Suppressor macrophage (primary cell): ENCODE results near the gene PCDHGA8.
"Not testable (repeated sequence)": the region's sequence is repeated elsewhere in the genome, so short reads cannot be mapped to it uniquely, and the experiment has no call there.

Experiments used
- DNase-seq, 4 experiments: peaks; one replicate each; pipeline ENCODE4 v3.0.0-alpha.2; 2020 to 2022

PCDHGA8 gene

DNA sequence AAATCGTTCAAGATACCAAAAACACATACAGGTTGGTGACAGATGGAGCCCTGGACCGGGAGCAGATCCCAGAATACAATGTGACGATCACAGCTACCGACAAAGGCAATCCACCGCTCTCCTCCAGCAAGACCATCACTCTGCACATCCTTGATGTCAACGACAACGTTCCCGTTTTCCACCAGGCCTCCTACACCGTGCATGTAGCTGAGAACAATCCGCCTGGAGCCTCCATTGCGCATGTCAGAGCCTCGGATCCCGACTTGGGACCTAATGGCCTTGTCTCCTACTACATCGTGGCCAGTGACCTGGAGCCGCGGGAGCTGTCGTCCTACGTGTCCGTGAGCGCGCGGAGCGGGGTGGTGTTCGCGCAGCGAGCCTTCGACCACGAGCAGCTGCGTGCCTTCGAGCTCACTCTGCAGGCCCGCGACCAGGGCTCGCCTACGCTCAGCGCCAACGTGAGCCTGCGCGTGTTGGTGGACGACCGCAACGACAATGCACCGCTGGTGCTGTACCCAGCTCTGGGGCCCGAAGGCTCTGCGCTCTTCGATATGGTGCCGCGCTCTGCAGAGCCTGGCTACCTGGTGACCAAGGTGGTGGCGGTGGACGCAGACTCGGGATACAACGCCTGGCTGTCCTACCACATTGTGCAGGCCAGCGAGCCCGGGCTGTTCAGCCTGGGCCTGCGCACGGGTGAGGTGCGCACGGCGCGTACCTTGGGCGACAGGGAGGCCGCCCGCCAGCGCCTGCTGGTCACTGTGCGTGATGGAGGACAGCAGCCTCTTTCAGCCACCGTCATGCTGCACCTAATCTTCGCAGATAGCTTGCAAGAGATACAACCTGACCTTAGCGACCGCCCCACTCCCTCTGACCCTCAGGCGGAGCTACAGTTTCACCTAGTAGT, 20.6 kb upstream of the PCDHGA8 start:
- no peak for DNase-seq

DNA sequence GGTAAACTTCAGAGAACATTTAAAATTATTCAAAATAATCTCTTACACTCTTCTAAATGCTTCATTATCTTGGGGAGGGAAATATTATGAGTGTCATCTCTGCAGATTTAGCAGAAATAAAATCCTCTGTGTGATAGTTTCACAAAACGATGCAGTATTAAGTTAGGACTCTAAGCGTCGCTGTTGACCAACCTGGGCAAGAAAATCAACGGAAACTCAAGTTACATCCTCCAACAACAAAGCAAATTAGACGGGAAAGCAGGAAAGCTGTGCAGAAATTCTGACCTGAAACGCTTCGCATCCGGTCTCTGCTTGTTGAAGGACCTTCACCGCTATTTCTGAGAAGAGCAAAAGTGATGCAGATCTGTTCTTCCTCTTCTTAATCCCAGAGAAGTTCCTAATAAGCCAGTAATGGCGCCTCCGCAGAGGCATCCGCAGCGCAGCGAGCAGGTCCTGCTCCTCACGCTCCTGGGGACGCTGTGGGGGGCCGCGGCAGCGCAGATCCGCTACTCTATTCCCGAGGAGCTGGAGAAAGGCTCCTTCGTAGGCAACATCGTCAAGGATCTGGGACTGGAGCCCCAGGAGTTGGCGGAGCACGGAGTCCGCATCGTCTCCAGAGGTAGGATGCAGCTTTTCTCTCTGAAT, 18.6 kb upstream of the PCDHGA8 start, which contains the start of gene PCDHGA6:
TSS of gene PCDHGA6 (plus strand) at position 219 of the 645 bp plus-strand sequence. CDS start at position 412, 193 bp downstream.
- DNase-seq, result peak in 1 of 4 experiments; percentile 18

DNA sequence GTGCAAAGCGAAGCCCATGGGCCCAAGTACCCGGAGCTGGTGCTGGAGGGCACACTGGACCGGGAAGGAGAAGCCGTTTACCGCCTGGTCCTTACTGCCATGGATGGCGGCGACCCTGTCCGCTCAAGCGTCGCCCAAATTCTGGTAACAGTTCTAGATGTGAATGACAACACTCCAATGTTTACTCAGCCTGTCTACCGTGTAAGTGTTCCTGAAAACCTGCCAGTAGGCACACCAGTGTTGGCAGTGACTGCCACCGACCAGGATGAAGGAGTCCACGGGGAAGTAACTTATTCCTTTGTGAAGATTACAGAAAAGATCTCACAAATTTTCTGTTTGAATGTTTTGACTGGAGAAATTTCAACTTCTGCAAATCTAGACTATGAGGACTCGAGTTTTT, 17.8 kb upstream of the PCDHGA8 start:
- DNase-seq, result no peak

- not testable (repeated sequence) for DNase-seq
Observed at GRCh38 chr5:141375444-141376155, 16.8 kb upstream of the PCDHGA8 start.

DNA sequence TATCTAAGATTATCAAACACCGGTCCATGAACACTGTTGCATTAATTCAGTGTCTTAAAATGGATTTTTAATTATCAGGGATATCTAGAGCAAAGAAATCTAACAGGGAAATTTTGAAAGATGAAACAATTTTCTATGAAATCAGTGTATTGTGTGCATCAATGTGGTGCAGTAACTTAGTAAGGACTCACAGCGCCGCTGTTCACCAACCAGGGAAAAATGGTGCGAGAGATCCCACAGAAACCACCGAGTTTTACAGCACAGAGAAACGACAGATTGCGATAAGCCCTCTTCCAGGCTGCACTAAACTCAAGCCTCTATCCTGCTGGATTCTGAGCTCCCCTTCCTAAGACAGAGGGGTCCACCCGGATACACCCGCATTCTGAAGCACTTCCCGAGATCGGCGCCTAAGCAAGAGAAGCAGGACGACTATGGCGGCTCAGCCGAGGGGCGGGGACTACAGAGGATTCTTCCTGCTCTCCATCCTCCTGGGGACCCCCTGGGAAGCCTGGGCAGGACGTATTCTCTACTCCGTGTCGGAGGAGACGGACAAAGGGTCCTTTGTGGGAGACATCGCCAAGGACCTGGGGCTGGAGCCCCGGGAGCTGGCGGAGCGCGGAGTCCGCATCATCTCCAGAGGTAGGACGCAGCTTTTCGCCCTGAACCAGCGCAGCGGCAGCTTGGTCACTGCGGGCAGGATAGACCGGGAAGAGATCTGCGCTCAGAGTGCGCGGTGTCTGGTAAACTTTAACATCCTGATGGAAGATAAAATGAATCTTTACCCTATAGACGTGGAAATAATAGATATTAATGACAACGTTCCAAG, 9.8 kb upstream of the PCDHGA8 start, which contains the start of gene PCDHGA7:
TSS of gene PCDHGA7 (plus strand) at position 274 of the 826 bp plus-strand sequence. CDS start at position 432, 158 bp downstream.
- no peak for DNase-seq

DNA sequence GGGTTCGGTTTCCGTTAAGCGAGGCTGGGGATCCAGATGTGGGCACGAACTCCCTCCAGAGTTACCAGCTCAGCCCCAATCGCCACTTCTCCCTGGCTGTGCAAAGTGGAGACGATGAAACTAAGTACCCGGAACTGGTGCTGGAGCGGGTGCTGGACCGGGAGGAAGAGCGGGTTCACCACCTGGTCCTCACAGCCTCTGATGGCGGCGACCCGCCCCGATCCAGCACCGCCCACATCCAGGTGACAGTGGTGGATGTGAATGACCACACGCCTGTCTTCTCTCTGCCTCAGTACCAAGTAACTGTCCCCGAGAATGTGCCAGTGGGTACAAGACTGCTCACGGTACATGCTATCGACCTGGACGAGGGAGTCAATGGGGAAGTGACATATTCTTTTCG, 9.1 kb upstream of the PCDHGA8 start:
- DNase-seq, result no peak

GRCh38 chr5:141384471-141385267, 7.8 kb upstream of the PCDHGA8 start:
- DNase-seq, result no peak

DNA sequence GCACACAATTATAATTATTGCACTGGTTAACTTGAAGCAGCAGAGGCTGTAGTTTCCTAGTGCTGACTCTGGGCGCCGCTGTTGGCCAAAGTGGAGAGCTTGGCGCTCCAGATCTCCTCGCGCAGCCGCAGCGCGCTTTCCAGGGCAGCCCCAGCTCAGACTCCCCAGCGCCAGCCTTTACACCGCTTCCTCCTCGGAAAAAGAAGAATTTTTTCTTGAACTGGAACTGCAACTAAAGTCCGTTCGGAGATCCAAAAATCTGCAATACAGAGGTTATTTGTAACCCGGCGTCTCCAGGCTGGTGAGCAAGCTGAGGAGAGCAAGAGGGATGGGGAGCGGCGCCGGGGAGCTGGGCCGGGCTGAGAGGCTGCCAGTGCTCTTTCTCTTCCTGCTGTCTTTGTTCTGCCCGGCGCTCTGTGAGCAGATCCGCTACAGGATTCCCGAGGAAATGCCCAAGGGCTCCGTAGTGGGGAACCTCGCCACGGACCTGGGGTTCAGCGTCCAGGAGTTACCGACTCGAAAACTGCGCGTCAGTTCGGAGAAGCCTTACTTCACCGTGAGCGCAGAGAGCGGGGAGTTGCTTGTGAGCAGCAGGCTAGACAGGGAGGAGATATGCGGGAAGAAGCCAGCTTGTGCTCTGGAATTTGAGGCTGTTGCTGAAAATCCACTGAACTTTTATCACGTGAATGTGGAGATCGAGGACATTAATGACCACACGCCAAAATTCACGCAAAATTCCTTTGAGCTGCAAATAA, 4.7 kb upstream of the PCDHGA8 start, which contains the start of gene PCDHGB4:
TSS of gene PCDHGB4 (plus strand) at position 142 of the 755 bp plus-strand sequence. CDS start at position 329, 187 bp downstream.
- peak; percentile 19 to 63 (median 42) for DNase-seq

DNA sequence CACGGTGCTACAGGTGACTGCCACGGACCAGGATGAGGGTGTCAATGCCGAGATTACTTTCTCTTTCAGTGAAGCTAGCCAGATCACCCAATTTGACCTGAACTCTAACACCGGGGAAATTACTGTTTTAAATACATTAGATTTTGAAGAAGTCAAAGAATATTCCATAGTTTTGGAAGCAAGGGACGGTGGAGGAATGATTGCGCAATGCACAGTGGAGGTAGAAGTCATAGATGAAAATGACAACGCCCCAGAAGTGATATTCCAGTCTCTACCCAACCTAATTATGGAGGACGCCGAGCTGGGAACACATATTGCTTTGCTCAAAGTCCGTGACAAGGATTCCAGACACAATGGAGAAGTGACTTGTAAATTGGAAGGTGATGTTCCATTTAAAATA, 3.8 kb upstream of the PCDHGA8 start:
- DNase-seq, result no peak

GRCh38 chr5:141389153-141390042, 3.0 kb upstream of the PCDHGA8 start:
- no peak for DNase-seq

DNA sequence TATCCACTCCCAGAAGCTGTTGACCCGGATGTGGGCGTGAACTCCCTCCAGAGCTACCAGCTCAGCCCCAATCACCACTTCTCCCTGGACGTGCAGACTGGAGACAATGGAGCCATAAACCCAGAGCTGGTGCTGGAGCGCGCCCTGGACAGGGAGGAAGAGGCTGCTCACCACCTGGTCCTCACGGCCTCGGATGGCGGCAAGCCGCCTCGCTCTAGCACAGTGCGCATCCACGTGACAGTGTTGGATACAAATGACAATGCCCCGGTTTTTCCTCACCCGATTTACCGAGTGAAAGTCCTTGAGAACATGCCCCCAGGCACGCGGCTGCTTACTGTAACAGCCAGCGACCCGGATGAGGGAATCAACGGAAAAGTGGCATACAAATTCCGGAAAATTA, 834 bp downstream of the PCDHGA8 start:
- DNase-seq, result no peak

GRCh38 chr5:141394401-141395187, 2.2 kb downstream of the PCDHGA8 start:
- DNase-seq, result not testable (repeated sequence)

DNA sequence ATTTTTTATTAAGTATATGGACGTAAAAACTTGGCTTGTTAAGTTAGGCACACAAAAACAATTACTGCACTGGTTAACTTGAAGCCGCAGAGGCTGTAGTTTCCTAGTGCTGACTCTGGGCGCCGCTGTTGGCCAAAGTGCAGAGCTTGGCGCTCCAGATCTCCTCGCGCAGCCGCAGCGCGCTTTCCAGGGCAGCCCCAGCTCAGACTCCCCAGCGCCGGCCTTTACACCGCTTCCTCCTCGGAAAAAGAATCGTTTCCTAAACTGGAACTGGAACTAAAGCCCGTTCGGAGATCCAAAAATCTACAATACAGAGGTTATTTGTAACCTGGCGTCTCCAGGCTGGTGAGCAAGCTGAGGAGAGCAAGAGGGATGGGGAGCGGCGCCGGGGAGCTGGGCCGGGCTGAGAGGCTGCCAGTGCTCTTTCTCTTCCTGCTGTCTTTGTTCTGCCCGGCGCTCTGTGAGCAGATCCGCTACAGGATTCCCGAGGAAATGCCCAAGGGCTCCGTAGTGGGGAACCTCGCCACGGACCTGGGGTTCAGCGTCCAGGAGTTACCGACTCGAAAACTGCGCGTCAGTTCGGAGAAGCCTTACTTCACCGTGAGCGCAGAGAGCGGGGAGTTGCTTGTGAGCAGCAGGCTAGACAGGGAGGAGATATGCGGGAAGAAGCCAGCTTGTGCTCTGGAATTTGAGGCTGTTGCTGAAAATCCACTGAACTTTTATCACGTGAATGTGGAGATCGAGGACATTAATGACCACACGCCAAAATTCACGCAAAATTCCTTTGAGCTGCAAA, 5.5 kb downstream of the PCDHGA8 start, which contains the start of gene PCDHGB5:
TSS of gene PCDHGB5 (plus strand) at position 192 of the 796 bp plus-strand sequence. CDS start at position 373, 181 bp downstream.
- DNase-seq, result peak; percentile 51 to 81 (median 66)

GRCh38 chr5:141398608-141399007, 6.2 kb downstream of the PCDHGA8 start:
- DNase-seq, result no peak

DNA sequence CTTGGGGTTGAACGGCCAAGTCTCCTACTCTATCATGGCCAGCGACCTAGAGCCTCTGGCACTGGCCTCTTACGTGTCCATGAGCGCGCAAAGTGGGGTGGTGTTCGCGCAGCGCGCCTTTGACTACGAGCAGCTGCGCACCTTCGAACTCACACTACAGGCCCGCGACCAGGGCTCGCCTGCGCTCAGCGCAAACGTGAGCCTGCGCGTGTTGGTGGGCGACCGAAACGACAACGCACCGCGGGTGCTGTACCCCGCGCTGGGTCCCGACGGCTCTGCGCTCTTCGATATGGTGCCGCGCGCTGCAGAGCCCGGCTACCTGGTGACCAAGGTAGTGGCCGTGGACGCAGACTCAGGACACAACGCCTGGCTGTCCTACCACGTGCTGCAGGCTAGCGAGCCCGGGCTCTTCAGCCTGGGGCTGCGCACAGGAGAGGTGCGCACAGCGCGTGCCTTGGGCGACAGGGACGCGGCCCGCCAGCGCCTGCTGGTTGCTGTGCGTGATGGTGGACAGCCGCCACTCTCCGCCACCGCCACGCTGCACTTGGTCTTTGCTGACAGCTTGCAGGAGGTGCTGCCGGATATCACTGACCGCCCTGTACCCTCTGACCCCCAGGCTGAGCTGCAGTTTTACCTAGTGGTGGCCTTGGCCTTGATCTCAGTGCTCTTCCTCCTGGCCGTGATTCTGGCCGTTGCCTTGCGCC, 7.3 kb downstream of the PCDHGA8 start:
- no peak for DNase-seq

DNA sequence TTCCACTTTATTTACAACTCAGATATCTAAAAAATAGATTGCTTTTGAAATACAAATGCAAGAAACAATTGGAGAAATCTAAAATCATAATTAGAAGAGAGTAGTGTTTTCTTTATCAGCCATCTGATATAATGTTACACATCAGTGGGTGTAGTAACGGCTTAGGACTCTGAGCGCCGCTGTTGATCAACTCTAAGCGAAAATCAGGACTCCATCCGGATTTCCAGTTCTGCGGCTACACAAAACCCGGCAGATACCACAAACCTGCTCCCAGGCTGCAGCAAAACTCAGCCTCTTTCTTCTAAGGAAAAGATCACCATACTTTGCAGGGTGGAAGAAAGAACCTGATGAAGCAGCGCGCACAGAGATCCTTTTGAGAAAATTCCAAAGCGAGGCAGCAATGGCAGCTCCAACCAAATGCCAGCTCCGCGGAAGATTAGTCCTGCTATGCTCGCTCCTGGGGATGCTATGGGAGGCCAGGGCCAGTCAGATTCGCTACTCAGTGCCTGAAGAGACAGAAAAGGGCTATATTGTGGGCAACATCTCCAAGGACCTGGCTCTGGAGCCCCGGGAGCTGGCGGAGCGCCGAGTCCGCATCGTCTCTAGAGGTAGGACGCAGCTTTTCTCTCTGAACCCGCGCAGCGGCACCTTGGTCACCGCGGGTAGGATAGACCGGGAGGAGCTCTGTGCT, 10.3 kb downstream of the PCDHGA8 start, which contains the start of gene PCDHGA9:
TSS of gene PCDHGA9 (plus strand) at position 226 of the 691 bp plus-strand sequence. CDS start at position 401, 175 bp downstream.
- DNase-seq, result peak; percentile 15 to 52 (median 44)
